ENCODE data around the gene C19orf81. TPM values are rescaled to one million over a fixed set of nuclear protein-coding genes. Genes with fewer than 3 reads are reported as not detected.
"Not testable (repeated sequence)": the region's sequence is repeated elsewhere in the genome, so short reads cannot be mapped to it uniquely, and the experiment has no call there.

C19orf81 gene
- 7.9 and 9.2 TPM in 2 replicates for total RNA-seq
- long read RNA-seq: 0 reads

DNA sequence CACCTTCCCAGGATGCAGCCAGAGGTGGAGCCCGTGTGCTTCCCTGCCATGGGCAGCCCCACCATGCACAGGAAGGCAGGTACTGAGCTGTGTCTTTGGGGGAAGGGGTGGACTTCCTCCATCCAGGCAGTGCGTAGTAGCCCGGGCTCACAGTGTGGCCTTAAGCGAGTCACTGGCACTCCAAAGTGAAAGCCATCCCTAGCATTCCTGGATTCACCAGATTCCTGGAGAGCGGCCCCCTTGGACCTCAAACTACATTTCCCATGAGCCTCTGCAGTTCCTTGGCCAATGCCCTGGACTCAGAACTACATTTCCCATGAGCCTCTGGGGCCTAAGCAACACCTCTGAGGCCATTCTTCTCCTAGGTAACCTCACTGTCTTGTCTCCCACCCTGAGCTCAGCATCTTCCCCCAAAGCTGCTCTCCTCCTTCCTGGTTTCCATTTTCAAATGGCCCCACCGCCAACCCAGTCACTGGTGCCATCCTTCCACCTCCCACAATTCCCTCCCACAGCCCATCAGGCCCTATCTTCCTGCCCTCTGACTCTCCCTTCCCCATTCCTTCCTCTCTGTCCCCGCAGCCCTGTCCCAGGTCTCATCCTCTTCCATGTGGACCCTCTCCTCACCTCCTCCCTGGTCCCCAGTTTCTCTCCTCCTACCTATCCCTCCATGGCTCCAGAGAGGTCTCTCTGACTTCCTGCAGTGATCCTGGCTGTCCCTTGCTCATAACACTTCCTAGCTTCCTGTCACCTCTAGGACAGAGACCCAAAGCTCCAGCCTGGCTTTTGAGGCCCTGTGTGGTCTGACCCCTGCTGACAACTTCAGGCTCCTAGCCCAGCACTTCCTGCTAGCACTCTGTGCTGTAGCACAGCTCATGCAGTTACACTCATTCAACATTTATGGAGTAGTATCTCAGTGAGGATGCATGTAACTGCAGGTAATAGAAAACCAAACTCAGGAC is at the start of gene C19orf81:
Gene C19orf81, plus strand, starts transcription at position 13 of the 959 bp plus-strand sequence. Its CDS starts 0 bp downstream, at position 13.
- TF ChIP-seq, protein P1, sequence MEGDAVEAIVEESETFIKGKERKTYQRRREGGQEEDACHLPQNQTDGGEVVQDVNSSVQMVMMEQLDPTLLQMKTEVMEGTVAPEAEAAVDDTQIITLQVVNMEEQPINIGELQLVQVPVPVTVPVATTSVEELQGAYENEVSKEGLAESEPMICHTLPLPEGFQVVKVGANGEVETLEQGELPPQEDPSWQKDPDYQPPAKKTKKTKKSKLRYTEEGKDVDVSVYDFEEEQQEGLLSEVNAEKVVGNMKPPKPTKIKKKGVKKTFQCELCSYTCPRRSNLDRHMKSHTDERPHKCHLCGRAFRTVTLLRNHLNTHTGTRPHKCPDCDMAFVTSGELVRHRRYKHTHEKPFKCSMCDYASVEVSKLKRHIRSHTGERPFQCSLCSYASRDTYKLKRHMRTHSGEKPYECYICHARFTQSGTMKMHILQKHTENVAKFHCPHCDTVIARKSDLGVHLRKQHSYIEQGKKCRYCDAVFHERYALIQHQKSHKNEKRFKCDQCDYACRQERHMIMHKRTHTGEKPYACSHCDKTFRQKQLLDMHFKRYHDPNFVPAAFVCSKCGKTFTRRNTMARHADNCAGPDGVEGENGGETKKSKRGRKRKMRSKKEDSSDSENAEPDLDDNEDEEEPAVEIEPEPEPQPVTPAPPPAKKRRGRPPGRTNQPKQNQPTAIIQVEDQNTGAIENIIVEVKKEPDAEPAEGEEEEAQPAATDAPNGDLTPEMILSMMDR (conservative IDR thresholded peaks at IDR 0.05): no peak
- H3K36me3 Mint-ChIP-seq (ENCODE audit: low read depth): no peaks in the 10 kb centered on the region
- no peak within 1 kb of the TSS for H3K27ac Mint-ChIP-seq (ENCODE audit: unreplicated experiment)
- DNase-seq (ENCODE audit: low read depth, low spot score): no peak
- H3K4me3 Mint-ChIP-seq: no peak within 1 kb of the TSS
- H3K4me1 Mint-ChIP-seq: peaks cover 11% of the 10 kb centered on the region
- H3K9me3 Mint-ChIP-seq: no peaks in the 10 kb centered on the region
- H3K27me3 Mint-ChIP-seq (ENCODE audit: low read depth): peaks cover 33% of the 10 kb centered on the region

DNA sequence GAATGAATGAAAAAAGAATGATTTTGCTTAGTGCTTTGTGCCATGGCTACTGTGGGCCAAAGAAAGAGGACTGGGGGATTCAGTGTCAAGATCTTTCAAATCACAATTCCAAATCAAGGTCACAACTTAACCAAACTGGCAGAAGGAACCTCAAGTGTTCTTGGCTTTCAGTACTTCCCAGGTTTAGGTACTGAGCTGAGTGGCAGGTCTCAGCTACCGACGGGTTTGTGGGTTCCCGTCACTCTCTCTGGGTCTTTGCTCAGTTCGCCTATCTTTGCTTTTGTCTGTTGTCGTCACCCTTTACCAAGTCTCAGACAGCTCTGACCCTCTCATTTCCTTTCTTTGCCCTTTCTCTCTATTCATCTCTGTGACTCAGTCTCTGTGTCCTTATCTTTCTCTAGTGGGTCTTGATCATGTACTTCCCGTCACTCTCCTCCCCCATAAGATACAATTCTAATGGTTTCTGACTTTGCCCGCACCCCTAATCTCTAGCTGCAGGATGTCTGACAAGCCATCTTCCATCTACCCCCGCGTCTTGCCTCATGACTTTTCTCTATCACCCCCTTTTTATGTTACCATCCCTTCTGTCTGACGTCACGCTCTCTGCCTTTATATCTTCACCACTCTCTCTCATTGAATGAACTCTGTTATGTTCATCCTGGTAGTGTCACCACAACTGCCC is 47.7 kb upstream of the C19orf81 start:
- peaks cover 3% of the 10 kb centered on the region for H3K9me3 Mint-ChIP-seq
- no peaks in the 10 kb centered on the region for H3K36me3 Mint-ChIP-seq (ENCODE audit: low read depth)
- H3K4me1 Mint-ChIP-seq: peaks cover 13% of the 10 kb centered on the region
- H3K27ac Mint-ChIP-seq (ENCODE audit: unreplicated experiment): no peak overlapping the region
- no peak for DNase-seq (ENCODE audit: low read depth, low spot score)
- TF ChIP-seq, protein P1 (conservative IDR thresholded peaks at IDR 0.05): no peak
- H3K4me3 Mint-ChIP-seq: no peak overlapping the region
- peaks cover 55% of the 10 kb centered on the region for H3K27me3 Mint-ChIP-seq (ENCODE audit: low read depth)

DNA sequence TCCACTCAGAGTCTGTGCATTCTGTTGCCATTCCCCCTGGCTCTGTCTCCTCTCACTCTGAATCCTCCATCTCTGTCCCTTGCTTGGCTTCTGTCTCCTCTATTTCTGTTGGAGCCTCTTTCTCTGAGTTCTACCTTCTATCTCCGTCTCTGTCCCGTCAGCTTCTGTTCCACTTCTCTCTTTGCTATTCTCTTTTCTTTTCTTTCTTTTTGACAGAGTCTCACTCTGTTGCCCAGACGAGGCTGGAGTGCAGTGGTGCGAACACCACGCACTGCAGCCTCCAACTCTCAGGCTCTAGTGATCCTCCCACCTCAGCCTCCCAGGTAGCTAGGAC is 47.2 kb upstream of the C19orf81 start:
- DNase-seq (ENCODE audit: low read depth, low spot score): no peak
- Mint-ChIP-seq H3K27ac (ENCODE audit: unreplicated experiment) (no peak overlapping the region), H3K4me3 (no peak overlapping the region), H3K27me3 (ENCODE audit: low read depth) (peaks cover 58% of the 10 kb centered on the region), H3K9me3 (peaks cover 3% of the 10 kb centered on the region), H3K4me1 (peaks cover 13% of the 10 kb centered on the region), H3K36me3 (ENCODE audit: low read depth) (no peaks in the 10 kb centered on the region)
- TF ChIP-seq, protein P1 (conservative IDR thresholded peaks at IDR 0.05): no peak

DNA sequence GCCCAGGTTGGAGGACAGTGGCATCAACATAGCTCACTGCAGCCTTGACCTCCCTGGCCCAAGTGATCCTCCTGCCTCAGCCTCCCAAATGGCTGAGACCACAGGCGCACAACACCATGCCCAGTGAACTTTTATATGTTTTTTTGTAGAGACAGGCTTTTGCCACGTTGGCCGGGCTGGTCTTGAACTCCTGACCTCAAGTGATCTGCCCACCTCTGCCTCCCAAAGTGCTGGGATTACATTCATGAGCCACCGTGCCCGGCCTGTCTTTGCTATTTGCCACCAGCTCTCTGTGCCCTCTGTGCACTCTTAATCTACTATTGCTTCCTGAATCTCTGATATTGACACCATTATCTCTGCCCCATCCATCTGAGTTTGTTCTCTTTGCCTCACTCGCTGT is 46.7 kb upstream of the C19orf81 start:
- TF ChIP-seq, protein P1 (conservative IDR thresholded peaks at IDR 0.05): no peak
- H3K27ac Mint-ChIP-seq (ENCODE audit: unreplicated experiment): no peak overlapping the region
- peaks cover 3% of the 10 kb centered on the region for H3K9me3 Mint-ChIP-seq
- H3K36me3 Mint-ChIP-seq (ENCODE audit: low read depth): no peaks in the 10 kb centered on the region
- peaks cover 63% of the 10 kb centered on the region for H3K27me3 Mint-ChIP-seq (ENCODE audit: low read depth)
- no peak overlapping the region for H3K4me3 Mint-ChIP-seq
- peaks cover 13% of the 10 kb centered on the region for H3K4me1 Mint-ChIP-seq
- no peak for DNase-seq (ENCODE audit: low read depth, low spot score)

DNA sequence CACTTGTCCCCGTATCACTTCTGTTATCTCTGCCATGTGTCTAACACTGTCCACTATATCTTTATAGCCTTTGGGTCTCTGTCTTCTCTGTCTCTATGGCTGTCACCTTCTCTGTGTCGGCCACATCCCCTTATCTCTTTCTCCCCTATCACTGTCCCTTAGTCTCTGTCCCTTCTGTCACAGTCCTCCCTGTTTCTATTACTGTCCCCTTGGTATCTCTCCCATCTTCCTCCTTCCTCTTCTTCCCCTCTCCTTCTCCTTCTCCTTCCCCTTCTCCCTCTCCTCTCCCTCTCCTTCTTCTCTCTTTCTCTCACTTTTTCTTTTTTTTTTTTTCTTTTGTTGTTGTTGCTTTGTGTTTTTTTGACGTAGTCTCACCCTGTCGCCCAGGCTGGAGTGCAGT is 46.3 kb upstream of the C19orf81 start:
- Mint-ChIP-seq H3K4me3 (no peak overlapping the region), H3K36me3 (ENCODE audit: low read depth) (no peaks in the 10 kb centered on the region), H3K4me1 (peaks cover 13% of the 10 kb centered on the region), H3K9me3 (peaks cover 3% of the 10 kb centered on the region), H3K27ac (ENCODE audit: unreplicated experiment) (no peak overlapping the region), H3K27me3 (ENCODE audit: low read depth) (peaks cover 65% of the 10 kb centered on the region)
- TF ChIP-seq, protein P1 (conservative IDR thresholded peaks at IDR 0.05): no peak
- no peak for DNase-seq (ENCODE audit: low read depth, low spot score)

DNA sequence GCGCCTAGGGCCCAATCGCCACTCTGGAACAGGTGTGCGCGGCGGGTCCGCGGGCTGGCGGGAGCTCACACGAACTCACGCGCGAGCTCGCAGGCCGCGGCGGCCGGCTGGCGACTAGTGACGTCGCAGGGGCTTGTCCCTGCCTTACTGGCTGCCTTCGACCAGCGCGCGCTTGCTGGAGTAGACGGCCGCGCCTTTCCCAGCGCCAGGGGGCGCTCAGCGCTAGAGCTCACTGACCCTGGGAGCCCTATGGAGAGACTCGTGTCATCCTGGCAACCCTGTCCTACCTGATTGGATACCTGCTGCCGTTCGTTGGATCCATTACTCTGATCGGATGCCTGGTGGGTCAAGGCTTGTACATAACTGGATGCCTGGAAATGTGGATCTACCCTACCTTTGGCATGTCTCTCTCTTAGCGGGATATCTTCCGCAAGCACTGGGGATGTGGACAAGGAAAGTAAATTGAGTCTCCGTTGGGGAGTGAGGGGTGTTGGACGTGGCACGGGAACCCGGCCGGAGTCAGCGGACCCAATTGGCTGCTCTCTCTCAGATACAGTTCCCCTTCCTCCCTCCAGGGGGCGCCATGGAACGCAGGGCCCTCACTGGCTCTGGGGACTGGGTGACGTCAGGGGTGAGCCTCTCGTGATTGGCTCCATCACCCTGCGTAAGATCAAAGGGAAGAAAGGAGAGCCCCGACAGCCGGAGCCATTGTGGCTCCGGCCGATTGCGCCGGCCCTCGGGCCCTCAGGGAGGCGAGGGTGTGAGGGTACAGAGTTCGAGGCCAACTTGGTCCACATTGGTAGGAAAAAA is 44.8 kb upstream of the C19orf81 start:
- Mint-ChIP-seq H3K4me1 (peaks cover 17% of the 10 kb centered on the region), H3K27me3 (ENCODE audit: low read depth) (peaks cover 71% of the 10 kb centered on the region)
- H3K9me3 Mint-ChIP-seq; H3K4me3 Mint-ChIP-seq; DNase-seq (ENCODE audit: low read depth, low spot score); H3K36me3 Mint-ChIP-seq (ENCODE audit: low read depth); H3K27ac Mint-ChIP-seq (ENCODE audit: unreplicated experiment): not testable (repeated sequence)

All from neural crest cell (in vitro differentiated cells).